ENCODE data around the gene CHI3L2.
A peak's percentile ranks its signal among the peaks of the same experiment; 100 is the strongest.

Gene CHI3L2

GRCh38 chr1:111256988-111257658 is 29.6 kb downstream of the CHI3L2 start:
- DNase-seq = no peak

GRCh38 chr1:111267801-111268508 is 40.4 kb downstream of the CHI3L2 start:
- DNase-seq = no peak

- DNase-seq = no peak
These were observed 42.4 kb downstream of the CHI3L2 start for GRCh38 chr1:111269825-111270406.

- no peak for DNase-seq
These were observed 43.4 kb downstream of the CHI3L2 start for GRCh38 chr1:111270771-111271463.

- no peak for DNase-seq
These were observed 43.9 kb downstream of the CHI3L2 start for GRCh38 chr1:111271464-111271801.

- no peak for DNase-seq
These were observed 44.6 kb downstream of the CHI3L2 start for GRCh38 chr1:111272081-111272480.

- peak; percentile 85 for DNase-seq
These were observed 47.1 kb downstream of the CHI3L2 start for GRCh38 chr1:111274653-111275052.

GRCh38 chr1:111275079-111275478 is 47.6 kb downstream of the CHI3L2 start:
- DNase-seq = peak; percentile 86

- no peak for DNase-seq
These were observed 48.4 kb downstream of the CHI3L2 start for GRCh38 chr1:111275780-111276433.

GRCh38 chr1:111279144-111279543 is 51.6 kb downstream of the CHI3L2 start:
- no peak for DNase-seq

- DNase-seq = no peak
These were observed 52.8 kb downstream of the CHI3L2 start for GRCh38 chr1:111280267-111280666.

- DNase-seq = peak; percentile 25
These were observed 53.9 kb downstream of the CHI3L2 start for GRCh38 chr1:111281411-111281810.

GRCh38 chr1:111283838-111284237 is 56.3 kb downstream of the CHI3L2 start:
- no peak for DNase-seq

GRCh38 chr1:111285879-111286278 is 58.4 kb downstream of the CHI3L2 start:
- no peak for DNase-seq

- no peak for DNase-seq
These were observed 59.4 kb downstream of the CHI3L2 start for GRCh38 chr1:111286912-111287311.

GRCh38 chr1:111289371-111289770 is 61.9 kb downstream of the CHI3L2 start:
- DNase-seq = no peak

- DNase-seq = no peak
These were observed 62.6 kb downstream of the CHI3L2 start for GRCh38 chr1:111290104-111290503.

- DNase-seq = no peak
These were observed 63.1 kb downstream of the CHI3L2 start, which contains the start of gene CHIA for GRCh38 chr1:111290630-111291029. CHIA (plus strand) TSS chr1:111290851; CDS start chr1:111310468, 19,617 bp downstream.

Data from suppressor macrophage treated with lipopolysaccharide for 4 hours (primary cell).